GM18499 (cell line): ENCODE measurements around the gene B3GNT9.

Source experiments
- ATAC-seq: cut with Tn5 transposase; IDR thresholded peaks from one replicate; pipeline ENCODE4 v1.9.1; 2021; ENCODE audit warnings: moderate number of reproducible peaks; ENCODE audit not compliant: insufficient read depth, unreplicated experiment

Gene B3GNT9

GRCh38 chr16:67150833-67151396 is at the start of gene B3GNT9:
Gene B3GNT9, minus strand, starts transcription at chr16:67150998. Its CDS starts 513 bp downstream, at chr16:67150485.
- no peak for ATAC-seq

- no peak for ATAC-seq
Observed at GRCh38 chr16:67200491-67200890, 49.7 kb upstream of the B3GNT9 start.

GRCh38 chr16:67199808-67200198 is 49.0 kb upstream of the B3GNT9 start:
- ATAC-seq: no peak

- ATAC-seq: no peak
Observed at GRCh38 chr16:67199011-67199807, 48.4 kb upstream of the B3GNT9 start, which contains the start of gene ELMO3. Gene ELMO3, plus strand, starts transcription at chr16:67199131. Its CDS starts 196 bp downstream, at chr16:67199327.

GRCh38 chr16:67198238-67198734 is 47.5 kb upstream of the B3GNT9 start:
- no peak for ATAC-seq

- ATAC-seq: no peak
Observed at GRCh38 chr16:67197704-67198103, 46.9 kb upstream of the B3GNT9 start.

GRCh38 chr16:67196881-67197280 is 46.1 kb upstream of the B3GNT9 start:
- no peak for ATAC-seq

GRCh38 chr16:67195676-67196075 is 44.9 kb upstream of the B3GNT9 start:
- no peak for ATAC-seq

GRCh38 chr16:67194260-67194659 is 43.5 kb upstream of the B3GNT9 start:
- ATAC-seq: no peak

- no peak for ATAC-seq
Observed at GRCh38 chr16:67193536-67193935, 42.7 kb upstream of the B3GNT9 start.

GRCh38 chr16:67192781-67193361 is 42.1 kb upstream of the B3GNT9 start:
- ATAC-seq: no peak

- peak; percentile 57 for ATAC-seq
Observed at GRCh38 chr16:67191995-67192681, 41.3 kb upstream of the B3GNT9 start, which contains the start of gene E2F4. Gene E2F4, plus strand, starts transcription at chr16:67192155. Its CDS starts 73 bp downstream, at chr16:67192228.

- peak; percentile 3 for ATAC-seq
Observed at GRCh38 chr16:67191411-67191994, 40.7 kb upstream of the B3GNT9 start.

- ATAC-seq: no peak
Observed at GRCh38 chr16:67190448-67191399, 39.9 kb upstream of the B3GNT9 start.

- no peak for ATAC-seq
Observed at GRCh38 chr16:67190041-67190440, 39.2 kb upstream of the B3GNT9 start, which contains the start of gene EXOC3L1. Gene EXOC3L1, minus strand, starts transcription at chr16:67190136. Its CDS starts 460 bp downstream, at chr16:67189676.

- ATAC-seq: no peak
Observed at GRCh38 chr16:67188798-67189197, 38.0 kb upstream of the B3GNT9 start.

GRCh38 chr16:67188323-67188722 is 37.5 kb upstream of the B3GNT9 start:
- no peak for ATAC-seq

- ATAC-seq: no peak
Observed at GRCh38 chr16:67187175-67187890, 36.5 kb upstream of the B3GNT9 start.
